ENCODE results near the gene DNAAF3.

GRCh38 chr19:55186080-55186479 is 19.7 kb upstream of the DNAAF3 start:
- TF ChIP-seq CEBPB (IDR thresholded peaks at IDR 0.05) (no peak), RAD21 (IDR thresholded peaks at IDR 0.05; ENCODE audit: low read depth) (no peak), MAX (IDR thresholded peaks at IDR 0.05) (no peak), REST (IDR thresholded peaks at IDR 0.05; ENCODE audit: low read depth) (no peak), EP300 (IDR thresholded peaks at IDR 0.05; ENCODE audit: borderline replicate concordance) (no peak)
